HS-5 (cell line): Measurements from ENCODE around the gene AMMECR1.

Experiments used
- DNase-seq: peaks from one replicate; pipeline ENCODE4 v3.0.0-alpha.2; 2012; ENCODE audit warnings: low read depth

Gene AMMECR1

DNA sequence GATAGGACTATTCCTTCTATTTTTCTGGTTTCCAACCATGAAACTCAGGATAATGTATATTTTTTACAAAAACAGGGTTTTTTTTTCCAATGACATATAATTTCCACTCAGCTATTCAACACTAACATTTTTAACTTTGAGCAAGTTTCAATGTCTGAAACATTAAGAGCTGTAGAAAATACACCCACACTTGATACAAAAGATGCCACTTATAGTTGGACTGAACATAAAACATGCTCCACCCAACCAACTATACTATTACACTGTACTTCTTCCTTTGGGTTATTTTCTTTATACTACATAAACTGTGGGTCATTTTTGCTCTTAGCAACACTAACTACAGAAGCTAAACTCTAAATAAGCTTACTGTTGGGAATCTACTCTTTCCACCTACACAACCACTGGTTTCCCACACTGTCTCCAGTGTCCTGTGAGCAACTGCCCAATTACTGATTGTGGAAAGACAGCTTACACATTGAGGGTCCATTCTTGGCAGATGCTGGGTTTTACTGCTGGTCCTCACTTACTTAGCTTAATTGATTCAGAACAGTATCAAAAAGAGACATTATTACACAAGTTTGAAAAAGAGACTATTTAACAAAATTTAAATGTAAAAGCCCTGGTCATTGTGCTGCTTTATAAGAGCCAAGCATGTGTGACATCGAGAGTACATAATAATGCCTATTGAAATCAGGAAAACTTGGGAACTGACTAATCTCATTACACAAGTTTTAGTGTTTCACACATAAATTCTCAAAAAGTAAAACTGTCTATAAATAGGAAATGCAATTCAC lies 6.3 kb downstream of the AMMECR1 start:
- DNase-seq: no peak

GRCh38 chrX:110310896-110311295 lies 7.0 kb downstream of the AMMECR1 start:
- no peak for DNase-seq

DNA sequence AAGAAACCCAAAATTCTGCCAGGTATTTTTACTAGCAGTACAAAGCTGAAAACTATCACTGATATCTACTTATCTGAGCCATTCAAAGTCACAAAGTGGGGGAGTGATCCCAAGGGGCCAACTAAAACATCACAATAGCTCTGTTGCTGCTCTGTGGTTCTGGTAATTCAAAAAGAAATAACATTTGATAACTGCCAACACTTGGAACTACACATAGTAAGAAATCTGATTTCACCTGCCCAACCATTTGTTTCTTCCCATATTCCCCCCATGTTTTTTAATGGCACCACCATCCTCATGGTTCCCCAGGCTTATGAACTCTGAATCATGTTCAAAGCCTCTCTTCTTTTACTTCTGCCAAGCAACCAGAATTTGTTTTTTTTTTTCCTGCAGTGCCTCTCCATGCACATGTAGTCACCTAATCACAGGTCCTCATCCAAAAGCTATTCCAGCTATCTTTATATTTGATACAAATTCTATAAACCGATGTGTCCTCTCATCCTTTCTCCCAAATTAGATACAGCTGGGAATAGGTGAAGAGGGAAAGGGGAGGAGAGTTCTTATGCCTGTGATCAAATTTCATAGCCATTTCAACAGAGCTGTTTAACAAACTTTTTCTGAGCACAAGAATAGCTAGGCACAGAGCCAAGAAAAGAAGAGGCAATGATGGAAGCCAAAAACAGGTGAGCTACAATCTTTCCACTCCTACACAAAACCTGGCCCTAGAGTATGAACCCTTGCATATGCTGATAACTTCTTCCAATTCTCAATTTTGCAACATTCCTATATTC lies 7.7 kb downstream of the AMMECR1 start:
- no peak for DNase-seq

- DNase-seq: no peak
Observed at GRCh38 chrX:110308220-110308619, 9.7 kb downstream of the AMMECR1 start.

GRCh38 chrX:110304884-110305283 lies 13.0 kb downstream of the AMMECR1 start:
- DNase-seq: no peak

GRCh38 chrX:110304371-110304770 lies 13.5 kb downstream of the AMMECR1 start:
- DNase-seq: no peak

DNA sequence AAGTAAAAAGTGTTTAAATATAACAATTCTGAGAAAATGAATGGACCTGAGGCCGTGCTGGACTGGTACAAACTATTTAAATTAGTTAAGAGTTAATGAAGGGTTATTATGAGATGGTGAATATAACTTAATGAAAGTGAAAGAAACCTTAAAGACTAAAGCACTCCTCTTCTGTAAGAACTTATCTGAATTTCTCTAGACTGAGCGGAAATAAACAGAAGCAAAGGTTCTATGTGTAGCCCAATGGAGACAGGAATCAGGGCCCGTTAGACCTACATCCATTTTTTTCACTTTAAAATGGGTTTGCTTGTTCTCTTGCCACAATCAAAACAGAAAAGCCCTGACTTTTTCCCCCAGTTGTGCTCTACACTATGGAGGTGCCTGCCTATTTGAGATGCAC lies 14.9 kb downstream of the AMMECR1 start:
- no peak for DNase-seq

GRCh38 chrX:110301194-110301593 lies 16.7 kb downstream of the AMMECR1 start:
- DNase-seq: no peak

- no peak for DNase-seq
Observed at GRCh38 chrX:110294087-110294486, 23.8 kb downstream of the AMMECR1 start.

GRCh38 chrX:110293658-110294057 lies 24.2 kb downstream of the AMMECR1 start:
- DNase-seq: no peak

- no peak for DNase-seq
Observed at GRCh38 chrX:110287605-110288004, 30.3 kb downstream of the AMMECR1 start.

GRCh38 chrX:110286106-110286505 lies 31.8 kb downstream of the AMMECR1 start:
- DNase-seq: peak; percentile 66

GRCh38 chrX:110284159-110284558 lies 33.7 kb downstream of the AMMECR1 start:
- DNase-seq: peak; percentile 49

- DNase-seq: no peak
Observed at GRCh38 chrX:110282922-110283321, 35.0 kb downstream of the AMMECR1 start.

DNA sequence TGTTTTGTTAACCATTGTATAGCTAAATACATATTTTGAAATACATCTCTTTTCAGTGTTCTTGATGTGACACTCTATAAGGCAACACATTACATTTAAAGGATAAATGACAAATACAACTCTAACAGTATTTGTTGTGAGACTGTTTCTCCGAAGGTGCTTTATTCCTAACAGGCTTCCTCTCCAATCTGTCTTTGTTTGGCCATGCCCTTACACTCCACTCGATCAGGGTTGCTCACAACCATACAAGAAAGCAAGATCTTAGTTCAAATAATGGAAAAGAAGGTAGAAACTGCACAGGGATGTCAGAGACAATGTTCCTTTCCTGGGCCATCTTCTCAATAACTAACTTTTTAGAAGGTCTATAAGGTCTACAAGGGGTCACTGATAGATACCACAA lies 36.5 kb downstream of the AMMECR1 start:
- no peak for DNase-seq

GRCh38 chrX:110280954-110281353 lies 36.9 kb downstream of the AMMECR1 start:
- DNase-seq: no peak

GRCh38 chrX:110277609-110278008 lies 40.3 kb downstream of the AMMECR1 start:
- DNase-seq: no peak

DNA sequence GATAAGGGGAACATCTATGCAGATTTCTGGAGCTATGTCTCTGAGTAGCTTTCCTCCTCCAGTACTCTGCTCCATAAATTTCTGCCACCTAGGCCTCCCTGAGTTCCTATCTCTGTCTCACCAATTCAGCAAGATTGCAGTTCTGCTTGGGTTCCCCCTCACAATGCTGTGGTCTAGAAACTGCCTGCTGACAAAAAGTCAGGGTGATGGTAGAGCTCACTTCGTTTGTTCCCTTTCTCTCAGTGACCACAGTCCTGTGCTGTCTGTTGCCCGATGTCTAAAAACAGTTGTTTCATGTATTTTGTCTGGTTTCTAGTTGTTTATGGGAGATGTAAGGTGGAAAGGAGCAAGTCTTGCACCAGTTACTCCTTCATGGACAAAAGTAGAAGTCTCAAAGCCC lies 41.1 kb downstream of the AMMECR1 start:
- DNase-seq: no peak

GRCh38 chrX:110268886-110269285 lies 49.0 kb downstream of the AMMECR1 start:
- no peak for DNase-seq

DNA sequence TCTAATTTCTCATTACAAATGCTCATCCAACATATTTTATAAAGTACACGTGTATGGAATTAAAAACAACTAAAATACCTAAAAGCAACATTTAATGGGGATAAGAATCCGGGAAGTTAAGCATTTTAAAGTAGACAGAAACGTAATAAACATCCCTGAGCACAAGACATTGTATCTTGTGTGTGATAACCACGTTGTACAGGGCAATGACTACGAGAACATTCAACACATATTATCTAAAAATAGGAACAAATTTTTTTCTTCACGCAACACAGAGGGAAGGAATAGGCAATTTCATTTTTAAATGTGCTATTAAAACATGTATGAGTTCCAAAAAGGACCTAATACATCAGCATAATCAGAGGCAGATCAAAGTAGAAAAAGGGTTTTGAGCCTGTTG lies 49.5 kb downstream of the AMMECR1 start:
- no peak for DNase-seq

GRCh38 chrX:110267874-110268273 lies 50.0 kb downstream of the AMMECR1 start:
- DNase-seq: no peak

- DNase-seq: no peak
Observed at GRCh38 chrX:110265661-110266060, 52.2 kb downstream of the AMMECR1 start.

DNA sequence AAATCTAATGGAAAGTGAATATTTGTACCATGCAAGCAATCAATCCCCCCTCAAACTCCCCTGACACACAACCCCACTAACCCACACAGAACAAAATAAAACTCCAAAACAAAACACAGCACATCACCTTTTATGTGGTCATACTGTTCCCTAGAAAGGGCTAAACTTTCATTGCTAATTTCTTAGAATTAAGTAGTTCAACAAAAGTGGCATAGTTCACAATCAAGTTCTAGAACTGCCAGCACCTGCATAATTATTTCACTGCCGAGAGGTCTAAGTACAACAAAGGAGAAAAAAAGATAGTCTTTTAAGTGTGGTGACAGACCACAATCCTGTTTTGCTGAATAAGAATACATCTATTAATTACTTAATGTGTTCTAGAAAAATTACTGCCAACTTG lies 58.8 kb downstream of the AMMECR1 start:
- no peak for DNase-seq
